ENCODE results near the gene BNC1. TPM values are rescaled to one million over a fixed set of nuclear protein-coding genes. Genes with fewer than 3 reads are reported as not detected.
"Not testable (repeated sequence)": the region's sequence is repeated elsewhere in the genome, so short reads cannot be mapped to it uniquely, and the experiment has no call there.

The BNC1 gene
- total RNA-seq, 1 donor from 2014 or later: not detected

DNA sequence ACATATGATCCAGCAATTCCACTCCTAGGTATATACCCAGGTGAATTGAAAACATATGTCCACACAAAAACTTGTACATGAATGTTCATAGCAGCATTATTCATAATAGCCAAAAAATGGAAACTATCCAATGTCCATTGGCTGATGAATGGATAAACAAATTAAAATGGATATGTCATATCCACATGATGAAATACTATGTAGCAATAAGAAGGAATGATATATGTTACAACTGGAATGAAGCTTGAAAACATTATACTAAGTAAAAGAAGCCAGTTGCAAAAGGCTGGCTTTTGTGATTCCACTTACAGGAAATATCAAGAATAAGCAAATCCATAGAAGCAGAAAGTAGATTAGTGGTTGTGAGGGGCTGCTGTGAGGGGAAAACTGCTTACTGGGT is 33.7 kb downstream of the BNC1 start:
- intact Hi-C loops (cut with micrococcal nuclease): no loop called here

- intact Hi-C loops (cut with micrococcal nuclease): no loop called here
Measured at GRCh38 chr15:83249030-83249343, 35.5 kb downstream of the BNC1 start.

DNA sequence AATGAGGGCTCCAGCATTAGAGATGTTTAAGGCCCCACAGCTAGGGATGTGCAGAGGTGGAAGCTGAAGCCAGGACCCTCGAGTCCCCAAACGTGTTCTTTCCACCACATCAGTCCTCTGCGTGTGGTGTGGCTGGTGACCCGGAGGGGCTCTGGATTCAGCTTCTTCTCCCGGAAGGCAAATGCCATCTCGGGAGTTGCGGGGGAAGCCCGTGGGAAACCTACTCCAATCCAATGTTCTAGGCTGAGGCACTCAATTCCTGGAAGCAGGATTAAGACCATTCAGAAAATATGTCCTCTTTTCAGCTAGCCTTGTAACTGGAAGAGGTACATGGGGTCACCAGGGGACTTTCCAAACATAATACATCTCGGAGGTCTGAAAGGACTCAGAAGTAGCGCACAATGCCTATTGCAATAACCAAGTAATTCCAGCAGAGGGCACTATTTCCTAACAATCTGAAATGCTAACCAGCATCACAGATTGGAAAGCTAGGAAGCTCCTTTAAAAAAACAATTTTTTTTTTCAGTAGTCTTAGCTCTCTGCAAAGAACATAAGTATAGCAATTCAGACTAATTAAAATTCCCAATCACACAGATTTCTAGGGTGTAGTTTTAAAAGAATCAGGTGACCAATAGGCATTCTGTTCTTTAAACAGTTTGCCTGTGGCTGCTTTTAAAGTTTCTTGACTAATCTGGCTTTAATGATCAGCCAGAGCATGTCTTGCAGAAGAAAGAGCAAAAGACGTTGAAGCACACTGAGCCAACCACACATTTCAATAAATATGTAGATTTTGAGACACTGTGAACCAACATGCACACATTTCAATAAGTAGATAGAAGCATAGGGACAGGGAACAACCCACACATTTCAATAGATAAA is 36.1 kb downstream of the BNC1 start:
- intact Hi-C loops (cut with micrococcal nuclease): loop anchor here (1.0 kb wide), 5 partner anchors 132 to 324 kb away; partner anchors contain the start of gene C15orf40

DNA sequence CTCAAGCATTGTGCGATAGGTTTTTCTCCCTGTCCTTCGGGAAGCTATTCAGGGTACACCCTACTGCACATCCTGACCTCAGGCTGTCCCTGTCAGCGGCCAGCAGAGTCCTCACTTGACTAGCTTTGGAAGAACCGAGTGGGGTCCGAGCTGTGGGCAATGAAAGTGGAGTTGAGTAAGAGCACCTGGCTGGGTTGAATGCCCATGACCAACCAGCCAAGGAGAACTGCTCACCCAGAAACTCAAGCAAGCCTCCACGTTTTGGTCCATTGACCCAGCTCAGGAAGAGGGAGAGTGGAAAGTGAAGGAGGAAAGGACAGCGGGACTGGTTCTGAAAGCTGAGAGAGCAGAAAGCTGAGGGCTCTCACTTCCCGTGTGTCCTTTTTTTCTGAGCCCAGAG is 40.8 kb downstream of the BNC1 start:
- intact Hi-C loops (cut with micrococcal nuclease): no loop called here

- intact Hi-C loops (cut with micrococcal nuclease): no loop called here
Measured at GRCh38 chr15:83230242-83230641, 54.2 kb downstream of the BNC1 start.

GRCh38 chr15:83225449-83225848 is 59.0 kb downstream of the BNC1 start:
- intact Hi-C loops (cut with micrococcal nuclease): no loop called here

- intact Hi-C loops (cut with micrococcal nuclease): not testable (repeated sequence)
Measured at GRCh38 chr15:83221781-83222180, 62.7 kb downstream of the BNC1 start.

DNA sequence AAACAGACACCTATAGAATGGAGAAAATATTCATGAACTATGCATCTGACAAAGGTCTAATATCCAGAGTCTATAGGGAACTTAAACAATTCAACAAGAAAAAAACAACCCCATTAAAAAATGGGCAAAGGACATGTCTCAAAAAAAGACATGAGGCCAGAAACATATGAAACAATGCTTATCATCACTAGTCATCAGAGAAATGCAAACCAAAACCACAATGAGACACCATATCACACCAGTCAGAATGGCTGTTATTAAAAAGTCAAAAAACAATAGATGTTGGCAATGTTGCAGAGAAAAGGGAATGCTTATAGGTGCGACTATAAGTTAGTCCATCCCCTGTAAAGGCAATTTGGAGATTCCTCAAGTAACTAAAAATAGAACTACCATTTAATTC is 65.4 kb downstream of the BNC1 start:
- intact Hi-C loops (cut with micrococcal nuclease): no loop called here

- intact Hi-C loops (cut with micrococcal nuclease): no loop called here
Measured at GRCh38 chr15:83215306-83215705, 69.2 kb downstream of the BNC1 start.

DNA sequence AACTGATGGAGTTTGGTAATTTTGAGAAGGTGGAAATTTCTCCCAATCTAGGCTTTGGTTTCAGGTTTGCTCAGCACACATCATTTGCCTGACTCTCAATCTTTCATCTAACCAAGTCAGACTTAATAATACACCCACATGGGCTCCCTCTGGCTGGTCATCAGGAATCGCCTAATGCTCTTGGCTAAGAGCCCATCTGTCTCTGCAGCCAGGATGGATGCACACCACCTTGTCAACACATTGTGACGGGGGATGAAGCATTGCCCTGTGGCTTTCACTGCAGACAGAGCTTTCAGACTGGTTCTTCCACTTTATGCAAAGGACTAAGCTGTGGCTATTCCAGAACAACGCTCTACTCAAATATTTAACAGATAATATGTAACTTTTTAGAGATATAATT is 73.8 kb downstream of the BNC1 start:
- intact Hi-C loops (cut with micrococcal nuclease): no loop called here

- intact Hi-C loops (cut with micrococcal nuclease): loop anchor here (10.0 kb wide), 1 partner anchor 665 kb away; the partner anchor contains the start of gene RPS17
Measured at GRCh38 chr15:83209333-83209732, 75.1 kb downstream of the BNC1 start.

GRCh38 chr15:83208367-83208661 is 76.2 kb downstream of the BNC1 start:
- intact Hi-C loops (cut with micrococcal nuclease): loop anchor here (1.0 to 10.0 kb wide), 3 partner anchors 9 to 664 kb away; partner anchors contain the start of genes C15orf40 and RPS17

DNA sequence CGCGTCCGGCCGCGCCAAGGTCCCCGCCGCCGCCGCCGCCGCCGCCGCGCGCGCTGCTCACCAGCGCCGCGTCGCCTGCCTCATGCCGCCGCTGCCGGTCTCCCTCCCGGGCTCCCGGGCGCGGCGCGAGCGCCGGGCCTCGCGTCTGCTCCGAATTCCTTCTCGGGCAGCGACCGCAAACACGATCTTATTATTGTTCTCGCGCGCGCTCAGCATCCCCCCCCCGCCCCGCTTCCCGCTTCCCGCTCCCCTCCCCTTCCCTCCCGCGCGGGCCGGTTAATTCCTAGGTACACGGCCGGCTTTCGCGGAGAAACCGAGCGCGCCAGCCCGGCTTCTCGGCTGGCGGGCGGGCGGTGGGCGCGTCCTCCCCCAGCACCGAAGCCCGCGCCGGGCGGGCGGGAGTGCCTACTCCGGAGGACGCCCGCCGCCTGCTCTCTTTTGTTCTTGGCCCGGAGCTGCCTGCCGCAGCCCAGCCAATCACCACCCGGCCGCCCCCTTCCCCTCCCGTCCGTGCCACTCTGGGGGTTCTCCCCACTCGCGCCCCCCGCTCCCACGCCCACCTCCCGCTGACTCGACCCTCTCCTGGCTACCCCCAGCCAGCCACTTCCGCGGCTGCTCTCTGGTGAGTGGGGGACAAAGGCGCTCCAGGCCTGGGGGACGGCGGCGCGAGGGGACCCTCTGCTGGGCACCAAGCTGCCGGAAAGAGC is 76.7 kb downstream of the BNC1 start, which contains the start of gene HDGFL3:
Gene HDGFL3 (minus strand): TSS at position 164 of the 707 bp plus-strand sequence. CDS start 409 bp downstream, outside the sequence.
- intact Hi-C loops (cut with micrococcal nuclease): loop anchor here (1.0 to 10.0 kb wide), 6 partner anchors 9 to 663 kb away; partner anchors contain the start of genes BTBD1, C15orf40, RPS17 and WHAMM

- intact Hi-C loops (cut with micrococcal nuclease): loop anchor here (1.0 to 10.0 kb wide), 4 partner anchors 98 to 662 kb away; partner anchors contain the start of genes BTBD1, RPS17 and WHAMM
Measured at GRCh38 chr15:83207009-83207659, 77.3 kb downstream of the BNC1 start.

- intact Hi-C loops (cut with micrococcal nuclease): loop anchor here (1.0 to 10.0 kb wide), 5 partner anchors 41 to 662 kb away; partner anchors contain the start of genes BTBD1, RPS17 and WHAMM
Measured at GRCh38 chr15:83206526-83207008, 77.9 kb downstream of the BNC1 start.

Other genes with a start within 250 kb of the BNC1 start
- 58.4 and 60.3 TPM in 2 replicates for gene BTBD1, start 217.4 kb downstream of the BNC1 start, total RNA-seq
- gene TM6SF1, start 177.0 kb downstream of the BNC1 start, total RNA-seq: 13.0 and 15.9 TPM in 2 replicates
- 82.3 and 87.0 TPM in 2 replicates for gene HDGFL3, start 76.8 kb downstream of the BNC1 start, total RNA-seq
- not detected in 2 replicates for gene SH3GL3, start 162.7 kb upstream of the BNC1 start, total RNA-seq

Measured in T-helper 1 cell treated with Interleukin-12 subunit alpha and Interleukin-12 subunit beta and Interleukin-4 antibody, amounts not matched to agents 30 ng/mL and 1 ng/mL, for 36 hours (primary cell).